Measurements from ENCODE around the gene NELFB.

The NELFB gene

DNA sequence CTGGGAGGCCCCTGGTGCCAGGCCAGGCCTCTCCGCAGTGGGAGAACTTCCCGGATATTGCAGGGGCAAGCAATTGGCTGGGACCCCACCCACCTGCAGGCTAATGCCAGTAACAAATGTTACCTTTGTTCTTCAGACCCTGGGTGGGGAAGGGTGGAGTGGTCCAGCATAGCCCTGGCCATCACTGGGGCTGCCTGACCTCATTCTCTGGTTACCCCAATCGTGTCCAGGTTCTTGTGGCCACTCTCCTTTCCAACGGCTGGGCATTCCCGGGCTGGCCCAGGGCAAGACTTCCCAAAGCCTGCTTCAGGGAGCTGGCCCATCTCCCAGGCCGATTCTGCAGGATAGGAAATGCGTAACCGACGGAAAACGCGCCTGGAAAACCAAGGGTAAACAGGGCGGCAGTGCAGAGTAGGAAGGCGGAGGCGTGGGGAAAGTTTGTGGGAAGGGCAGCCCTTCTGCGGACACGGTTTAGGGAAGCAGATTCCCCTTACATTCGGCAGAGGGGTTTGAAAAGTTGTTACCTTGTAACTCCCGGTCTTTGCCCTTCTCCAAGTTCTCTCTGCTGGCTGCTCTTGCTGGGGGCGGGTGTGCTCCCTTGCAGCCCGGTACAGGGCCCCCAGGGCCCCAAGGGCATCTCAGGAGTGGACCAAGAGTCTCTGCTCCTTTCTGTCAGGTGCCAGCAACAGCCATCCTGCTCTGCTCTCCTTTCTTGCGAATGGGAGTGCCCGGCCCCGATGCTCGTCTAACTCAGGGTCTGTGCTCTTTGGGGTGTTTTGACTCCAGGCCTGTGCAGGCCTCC lies 43.5 kb downstream of the NELFB start:
- Histone ChIP-seq H3K9ac (ENCODE audit: low read depth, low read length) (peak overlapping the region; percentile 76; the same call in 1 of the 2 replicates), H3K9me3 (ENCODE audit: control insufficient read depth, insufficient read depth, low read length) (peaks cover 8% of the 10 kb centered on the region; the same call in 1 of the 2 replicates), H3K36me3 (ENCODE audit: insufficient read depth, low read length) (no peaks in the 10 kb centered on the region), H3K4me1 (ENCODE audit: insufficient read depth, low read length) (peaks cover 22% of the 10 kb centered on the region)

- peaks cover 4% of the 10 kb centered on the region; the same call in 1 of the 2 replicates for H3K9me3 ChIP-seq (ENCODE audit: control insufficient read depth, insufficient read depth, low read length)
- no peaks in the 10 kb centered on the region for H3K36me3 ChIP-seq (ENCODE audit: insufficient read depth, low read length)
- peaks cover 22% of the 10 kb centered on the region for H3K4me1 ChIP-seq (ENCODE audit: insufficient read depth, low read length)
- peak overlapping the region; percentile 76; the same call in 1 of the 2 replicates for H3K9ac ChIP-seq (ENCODE audit: low read depth, low read length)
These were observed 44.1 kb downstream of the NELFB start for GRCh38 chr9:137299203-137299565.

DNA sequence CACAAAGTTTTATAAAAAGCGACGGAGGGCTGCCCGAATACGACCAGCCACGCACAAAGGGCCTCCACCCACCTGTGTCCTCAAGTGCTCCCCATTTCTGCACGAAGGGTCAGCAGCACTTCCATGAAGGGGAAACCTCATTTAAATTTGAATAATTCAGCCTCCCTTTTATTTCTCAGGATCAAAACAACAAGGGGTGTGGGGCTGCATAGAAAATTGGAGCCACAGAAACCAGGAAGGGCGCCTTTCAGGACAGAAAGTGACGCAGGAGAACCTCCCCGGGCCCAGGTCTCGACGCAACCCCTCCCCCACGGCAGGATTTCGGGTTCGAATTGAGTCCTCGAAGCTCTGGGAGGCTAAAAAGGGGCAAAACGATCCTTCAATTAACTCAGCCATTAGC lies 44.8 kb downstream of the NELFB start:
- H3K9me3 ChIP-seq (ENCODE audit: control insufficient read depth, insufficient read depth, low read length): no peaks in the 10 kb centered on the region
- H3K4me1 ChIP-seq (ENCODE audit: insufficient read depth, low read length): peaks cover 22% of the 10 kb centered on the region

GRCh38 chr9:137300567-137301080 lies 45.5 kb downstream of the NELFB start:
- H3K9ac ChIP-seq (ENCODE audit: low read depth, low read length): peak overlapping the region; percentile 76
- H3K36me3 ChIP-seq (ENCODE audit: insufficient read depth, low read length): no peaks in the 10 kb centered on the region
- peaks cover 26% of the 10 kb centered on the region for H3K4me1 ChIP-seq (ENCODE audit: insufficient read depth, low read length)
- no peaks in the 10 kb centered on the region for H3K9me3 ChIP-seq (ENCODE audit: control insufficient read depth, insufficient read depth, low read length)

More for the DNA sequence above, 44.8 kb downstream of the NELFB start:
- Histone ChIP-seq H3K36me3 (ENCODE audit: insufficient read depth, low read length) (no peaks in the 10 kb centered on the region), H3K9ac (ENCODE audit: low read depth, low read length) (peak overlapping the region; percentile 76; the same call in 1 of the 2 replicates)

GRCh38 chr9:137301081-137301947 lies 46.2 kb downstream of the NELFB start:
- H3K9ac ChIP-seq (ENCODE audit: low read depth, low read length): peak overlapping the region; percentile 76
- H3K36me3 ChIP-seq (ENCODE audit: insufficient read depth, low read length): no peaks in the 10 kb centered on the region
- peaks cover 31% of the 10 kb centered on the region for H3K4me1 ChIP-seq (ENCODE audit: insufficient read depth, low read length)

DNA sequence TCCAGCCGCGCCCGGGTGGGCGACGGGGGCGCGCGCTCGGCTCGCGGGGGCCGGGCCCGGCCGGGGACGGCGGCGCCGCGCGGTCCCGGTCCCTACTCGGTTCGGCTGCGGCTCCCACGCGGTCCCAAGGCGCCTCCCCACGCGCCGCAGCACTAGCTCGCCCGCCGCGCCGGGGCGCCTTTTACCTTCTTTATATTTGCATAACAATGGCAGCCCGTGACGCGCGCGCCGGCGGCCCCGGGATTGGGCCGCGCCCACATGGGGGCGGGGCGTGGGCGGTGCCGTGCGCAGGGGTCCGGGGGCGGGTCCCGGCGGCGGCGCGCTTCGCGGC lies 47.0 kb downstream of the NELFB start, which contains the start of gene NRARP:
TSS of gene NRARP (minus strand) at position 154 of the 331 bp plus-strand sequence. CDS start 343 bp downstream, outside the sequence.
- H3K9me3 ChIP-seq (ENCODE audit: control insufficient read depth, insufficient read depth, low read length): no peaks in the 10 kb centered on the region
- H3K9ac ChIP-seq (ENCODE audit: low read depth, low read length): peak within 1 kb of the TSS; percentile 76
- no peaks in the 10 kb centered on the region for H3K36me3 ChIP-seq (ENCODE audit: insufficient read depth, low read length)
- peaks cover 31% of the 10 kb centered on the region for H3K4me1 ChIP-seq (ENCODE audit: insufficient read depth, low read length)

More at GRCh38 chr9:137301081-137301947, 46.2 kb downstream of the NELFB start:
- no peaks in the 10 kb centered on the region for H3K9me3 ChIP-seq (ENCODE audit: control insufficient read depth, insufficient read depth, low read length)

- Histone ChIP-seq H3K4me1 (ENCODE audit: insufficient read depth, low read length) (peaks cover 28% of the 10 kb centered on the region), H3K9ac (ENCODE audit: low read depth, low read length) (peak overlapping the region; percentile 46)
These were observed 47.5 kb downstream of the NELFB start for GRCh38 chr9:137302449-137303150.

GRCh38 chr9:137303151-137303892 lies 48.2 kb downstream of the NELFB start:
- Histone ChIP-seq H3K4me1 (ENCODE audit: insufficient read depth, low read length) (peaks cover 21% of the 10 kb centered on the region), H3K9ac (ENCODE audit: low read depth, low read length) (peak overlapping the region; percentile 46; the same call in 1 of the 2 replicates), H3K36me3 (ENCODE audit: insufficient read depth, low read length) (no peaks in the 10 kb centered on the region), H3K9me3 (ENCODE audit: control insufficient read depth, insufficient read depth, low read length) (no peaks in the 10 kb centered on the region)

More at GRCh38 chr9:137302449-137303150, 47.5 kb downstream of the NELFB start:
- Histone ChIP-seq H3K9me3 (ENCODE audit: control insufficient read depth, insufficient read depth, low read length) (no peaks in the 10 kb centered on the region), H3K36me3 (ENCODE audit: insufficient read depth, low read length) (no peaks in the 10 kb centered on the region)

DNA sequence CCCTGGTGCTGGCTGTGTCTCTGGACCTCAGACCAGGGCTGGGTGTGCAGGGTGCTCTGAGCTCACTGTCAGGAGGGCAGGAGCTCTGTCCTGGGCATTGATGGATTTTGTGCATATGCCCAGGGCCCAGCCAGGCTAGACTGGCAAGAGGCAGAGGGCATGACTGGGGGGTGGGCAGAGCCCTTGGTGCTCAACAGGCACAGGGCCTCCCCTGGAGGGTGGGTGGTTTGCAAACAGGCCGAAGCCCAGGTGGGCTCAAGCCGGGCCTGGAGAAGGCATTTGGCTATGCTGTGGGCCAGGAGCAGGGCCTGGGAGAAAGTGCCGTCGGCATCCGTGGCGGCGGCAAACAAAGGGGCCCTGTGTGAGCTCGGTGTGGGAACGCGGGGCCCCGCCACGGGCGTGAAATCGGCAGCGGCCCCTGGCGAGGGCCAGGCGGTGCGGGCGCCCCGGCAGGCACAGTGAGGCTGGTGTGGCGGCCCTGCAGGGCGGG lies 48.8 kb downstream of the NELFB start:
- Histone ChIP-seq H3K4me1 (ENCODE audit: insufficient read depth, low read length) (peaks cover 15% of the 10 kb centered on the region), H3K9me3 (ENCODE audit: control insufficient read depth, insufficient read depth, low read length) (no peaks in the 10 kb centered on the region), H3K36me3 (ENCODE audit: insufficient read depth, low read length) (no peaks in the 10 kb centered on the region), H3K9ac (ENCODE audit: low read depth, low read length) (no peak overlapping the region)

DNA sequence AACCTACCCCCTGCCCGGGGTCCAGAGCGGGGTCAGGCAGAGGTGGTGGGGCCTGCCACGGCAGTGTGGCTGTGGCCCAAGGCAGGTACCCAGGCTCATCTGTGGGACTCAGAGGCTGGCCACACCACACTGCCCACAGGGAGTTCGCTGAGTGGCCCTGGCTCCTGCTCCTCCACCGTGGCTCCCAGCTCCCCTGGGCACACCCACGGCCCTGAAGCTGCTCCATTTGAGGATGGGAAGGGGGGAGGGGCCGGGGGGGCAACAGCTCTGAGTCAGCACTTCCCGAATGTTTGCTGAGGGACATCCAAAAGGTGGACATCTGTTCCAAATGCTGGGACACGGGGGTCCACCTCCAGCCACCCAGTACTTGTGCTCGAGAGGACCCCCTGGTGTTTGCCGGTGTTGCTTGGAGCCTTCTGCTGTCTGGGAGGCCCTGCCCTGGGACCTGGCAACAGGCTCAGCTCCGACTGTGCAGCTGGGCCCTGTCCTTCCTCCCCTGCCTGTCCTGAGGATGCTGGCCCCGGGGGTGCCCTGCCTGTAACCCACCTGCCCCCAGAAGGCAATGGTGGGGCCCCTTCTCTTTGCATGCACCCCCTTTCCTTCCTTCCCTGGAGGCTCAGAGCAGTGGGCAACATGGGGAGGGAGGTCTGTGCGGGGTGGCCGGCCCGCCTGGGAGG lies 49.4 kb downstream of the NELFB start:
- H3K9me3 ChIP-seq (ENCODE audit: control insufficient read depth, insufficient read depth, low read length): no peaks in the 10 kb centered on the region
- no peak overlapping the region for H3K9ac ChIP-seq (ENCODE audit: low read depth, low read length)
- peaks cover 13% of the 10 kb centered on the region for H3K4me1 ChIP-seq (ENCODE audit: insufficient read depth, low read length)
- no peaks in the 10 kb centered on the region for H3K36me3 ChIP-seq (ENCODE audit: insufficient read depth, low read length)

DNA sequence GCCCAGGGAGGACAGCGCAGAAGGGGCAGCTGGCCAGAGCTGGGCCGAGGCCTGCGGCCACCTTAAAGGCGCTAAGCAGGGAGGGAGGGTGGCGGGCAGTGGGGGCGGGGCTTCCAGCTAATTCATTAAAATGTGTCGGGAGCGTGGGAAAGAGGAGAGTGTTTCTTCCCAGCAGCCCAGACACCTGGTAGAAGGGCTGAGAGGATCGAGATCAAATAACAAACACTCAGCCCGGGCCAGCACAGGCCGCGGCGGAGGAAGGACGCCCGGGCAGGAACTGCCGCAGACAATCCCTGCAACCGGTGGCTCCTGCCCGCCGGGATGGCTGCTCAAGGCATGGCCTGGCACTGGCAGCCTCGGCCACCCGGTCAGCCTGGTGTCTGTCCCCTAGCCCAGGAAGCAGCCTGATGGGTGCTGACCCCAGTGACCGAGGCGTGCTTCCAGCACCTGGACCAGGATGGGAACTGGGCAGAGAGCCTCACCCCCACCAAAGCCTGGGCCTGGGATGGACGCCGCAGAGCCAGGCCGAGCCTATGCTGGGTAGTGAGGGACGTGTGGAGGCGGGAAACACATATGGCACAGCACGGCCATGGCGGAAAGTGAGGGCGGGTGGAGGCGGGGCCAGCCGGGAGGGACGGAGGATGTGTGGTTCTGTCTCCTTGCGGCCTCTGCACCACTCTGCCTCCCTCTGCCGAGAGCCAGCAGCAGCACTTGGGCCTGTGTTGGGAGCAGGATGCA lies 50.1 kb downstream of the NELFB start:
- peaks cover 9% of the 10 kb centered on the region; the same call in 1 of the 2 replicates for H3K4me1 ChIP-seq (ENCODE audit: insufficient read depth, low read length)
- no peak overlapping the region for H3K9ac ChIP-seq (ENCODE audit: low read depth, low read length)
- no peaks in the 10 kb centered on the region for H3K36me3 ChIP-seq (ENCODE audit: insufficient read depth, low read length)
- H3K9me3 ChIP-seq (ENCODE audit: control insufficient read depth, insufficient read depth, low read length): no peaks in the 10 kb centered on the region

DNA sequence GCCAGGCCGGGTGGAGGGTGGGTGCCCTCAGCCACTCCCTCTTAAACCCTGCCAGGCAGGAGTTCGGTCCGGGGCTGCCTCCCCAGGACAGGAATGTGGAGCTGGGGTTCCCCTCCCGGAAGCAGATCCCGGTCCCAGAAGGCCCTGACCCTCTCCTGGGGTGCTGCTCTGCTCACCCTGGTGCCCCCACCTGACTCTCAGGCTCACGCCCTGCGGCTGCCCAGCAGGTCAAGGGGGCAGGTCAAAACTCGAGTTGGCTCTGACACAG lies 50.6 kb downstream of the NELFB start:
- no peak overlapping the region for H3K9ac ChIP-seq (ENCODE audit: low read depth, low read length)
- no peaks in the 10 kb centered on the region for H3K36me3 ChIP-seq (ENCODE audit: insufficient read depth, low read length)
- peaks cover 9% of the 10 kb centered on the region; the same call in 1 of the 2 replicates for H3K4me1 ChIP-seq (ENCODE audit: insufficient read depth, low read length)
- no peaks in the 10 kb centered on the region for H3K9me3 ChIP-seq (ENCODE audit: control insufficient read depth, insufficient read depth, low read length)

Measured in ES-I3 (cell line).